T follicular helper cell (primary cell): ENCODE data around the gene ACTN1.

Experiments used
- DNase-seq: peaks from one replicate; pipeline ENCODE4 v3.0.0-alpha.2; 2020; ENCODE audit warnings: low read depth

ACTN1 gene

DNA sequence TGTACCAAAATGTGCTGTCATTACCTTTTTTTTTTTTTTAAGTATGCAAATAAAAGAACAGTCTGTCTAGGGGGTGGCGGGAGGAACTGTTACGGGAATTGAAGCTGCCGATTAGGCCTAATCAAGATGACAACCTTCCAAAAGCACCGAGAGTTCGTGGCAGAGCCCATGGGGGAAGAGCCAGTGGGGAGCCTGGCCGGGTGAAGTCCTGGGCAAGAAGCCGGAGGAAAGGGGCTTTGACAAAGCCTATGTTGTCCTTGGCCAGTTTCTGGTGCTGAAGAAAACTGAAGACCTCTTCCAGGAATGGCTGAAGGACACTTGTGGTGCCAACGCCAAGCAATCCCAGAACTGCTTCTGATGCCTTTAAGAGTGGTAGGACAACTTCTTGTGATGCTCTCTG lies 42.6 kb downstream of the ACTN1 start:
- DNase-seq, result no peak

DNA sequence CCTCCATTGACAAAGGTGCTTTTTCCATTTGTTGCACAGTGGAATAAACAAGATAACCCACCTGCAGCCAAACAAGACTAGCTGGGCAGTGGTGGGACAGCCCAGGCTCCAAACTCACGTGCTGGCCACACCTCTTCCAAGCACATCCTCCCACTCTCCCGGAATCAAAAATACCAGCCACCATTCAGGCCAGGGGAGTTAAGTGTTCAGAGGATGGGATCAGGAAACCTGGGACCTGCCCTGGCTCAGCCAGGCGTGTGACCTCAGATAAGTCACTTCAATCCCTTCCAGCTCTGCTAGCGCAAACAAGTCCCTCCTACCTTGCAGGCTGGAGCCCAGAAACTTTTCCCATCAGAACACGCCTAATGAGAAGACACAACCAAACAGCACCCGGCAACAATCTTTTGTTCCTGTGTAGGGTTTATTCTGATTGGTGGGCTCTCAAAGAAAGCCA lies 43.3 kb downstream of the ACTN1 start:
- DNase-seq, result no peak

DNA sequence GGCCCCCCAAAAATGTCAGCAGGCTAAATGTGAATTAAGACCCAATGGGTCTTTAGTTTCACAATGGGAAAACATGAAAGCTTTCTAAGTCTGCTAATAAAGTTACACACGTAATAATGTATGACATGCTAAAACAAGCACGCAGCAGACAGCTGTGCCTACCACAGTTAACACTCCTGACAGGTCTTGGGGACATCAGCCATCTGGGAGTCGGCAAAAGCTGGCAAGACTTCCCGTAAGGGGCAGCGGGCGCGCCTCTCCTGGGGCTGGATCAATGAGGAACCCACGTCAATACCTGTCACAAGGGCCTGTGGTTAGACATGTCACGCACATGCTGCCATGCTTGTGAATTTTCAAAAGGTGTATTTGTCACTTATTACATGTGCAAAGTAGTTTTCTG lies 45.0 kb downstream of the ACTN1 start:
- no peak for DNase-seq

DNA sequence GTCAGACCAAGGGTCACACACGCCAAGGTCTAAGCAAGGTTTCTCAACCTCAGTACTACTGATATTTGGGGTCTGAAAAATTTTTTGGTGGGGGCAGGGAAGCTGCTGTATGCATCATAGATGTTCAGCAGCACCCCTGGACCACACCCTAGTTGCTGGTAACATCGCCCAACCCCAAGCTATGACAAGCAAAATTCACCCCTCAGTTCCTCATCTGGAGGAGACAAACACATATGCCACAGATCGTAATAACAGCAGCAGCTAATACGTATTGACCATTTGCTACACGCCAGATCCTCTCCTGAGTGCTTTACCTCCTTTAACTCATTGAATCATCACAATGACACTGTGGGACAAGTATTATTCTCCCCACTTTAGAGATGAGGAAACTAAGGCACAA lies 46.4 kb downstream of the ACTN1 start:
- no peak for DNase-seq

DNA sequence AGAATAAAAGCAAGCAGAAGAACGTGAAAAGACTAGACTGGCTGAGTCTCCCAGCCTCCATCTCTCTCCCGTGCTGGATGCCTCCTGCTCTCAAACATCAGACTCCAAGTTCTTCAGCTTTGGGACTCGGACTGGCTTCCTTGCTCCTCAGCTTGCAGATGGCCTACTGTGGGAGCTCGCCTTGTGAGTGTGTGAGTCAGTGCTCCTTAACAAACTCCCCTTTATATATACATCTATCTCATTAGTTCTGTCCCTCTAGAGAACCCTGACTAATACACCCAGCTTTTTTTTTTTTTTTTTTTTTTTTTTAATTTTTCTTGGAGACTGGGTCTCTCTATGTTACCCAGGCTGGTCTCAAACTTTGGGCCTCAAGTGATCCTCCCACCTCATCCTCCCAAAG lies 46.9 kb downstream of the ACTN1 start:
- DNase-seq, result no peak

DNA sequence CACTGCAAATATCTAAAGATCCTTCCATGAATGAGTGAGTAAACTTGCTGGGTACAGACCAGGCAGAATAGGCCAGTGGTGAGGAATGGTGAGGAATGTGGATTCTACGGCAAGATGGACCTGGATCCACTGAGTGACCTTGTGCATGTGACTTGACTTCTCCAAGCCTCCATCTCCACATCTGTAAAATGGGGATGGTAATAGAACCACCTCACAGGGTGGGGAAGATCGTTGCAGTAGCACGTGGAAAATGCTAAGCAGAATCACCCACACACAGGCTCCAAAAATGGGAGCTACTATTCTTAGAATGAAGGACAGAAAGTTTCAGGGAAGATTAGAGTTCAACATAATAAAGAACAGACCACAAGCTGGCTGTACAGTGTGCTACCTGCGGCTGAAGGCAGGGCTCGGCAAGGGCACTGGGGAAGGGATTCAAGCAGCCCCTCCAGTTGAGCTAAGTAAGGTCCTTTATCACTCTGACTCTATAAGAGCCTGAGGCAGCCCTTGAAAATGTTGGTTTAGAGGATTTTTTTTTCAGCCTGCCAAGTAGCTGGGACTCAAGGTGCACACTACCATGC lies 47.5 kb downstream of the ACTN1 start:
- DNase-seq, result no peak

DNA sequence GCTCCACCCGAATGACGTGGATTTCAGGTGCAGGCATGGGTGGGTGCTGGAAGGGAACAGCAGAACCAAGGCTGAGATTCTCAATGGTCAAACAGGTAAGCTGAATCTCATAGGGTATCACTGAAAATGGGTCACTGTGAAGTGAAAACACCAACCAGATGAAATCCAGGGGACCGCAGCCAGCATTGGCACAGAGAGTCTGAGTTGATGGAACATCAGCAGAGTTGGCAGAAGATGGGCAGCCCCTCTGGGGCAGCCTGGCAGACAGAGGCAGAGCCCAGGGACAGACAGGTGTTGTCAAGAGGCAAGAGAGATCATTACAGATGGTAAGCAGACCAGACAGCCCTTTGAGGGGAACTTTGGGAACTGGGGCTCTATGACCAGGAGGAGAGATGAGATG lies 48.0 kb downstream of the ACTN1 start:
- no peak for DNase-seq

DNA sequence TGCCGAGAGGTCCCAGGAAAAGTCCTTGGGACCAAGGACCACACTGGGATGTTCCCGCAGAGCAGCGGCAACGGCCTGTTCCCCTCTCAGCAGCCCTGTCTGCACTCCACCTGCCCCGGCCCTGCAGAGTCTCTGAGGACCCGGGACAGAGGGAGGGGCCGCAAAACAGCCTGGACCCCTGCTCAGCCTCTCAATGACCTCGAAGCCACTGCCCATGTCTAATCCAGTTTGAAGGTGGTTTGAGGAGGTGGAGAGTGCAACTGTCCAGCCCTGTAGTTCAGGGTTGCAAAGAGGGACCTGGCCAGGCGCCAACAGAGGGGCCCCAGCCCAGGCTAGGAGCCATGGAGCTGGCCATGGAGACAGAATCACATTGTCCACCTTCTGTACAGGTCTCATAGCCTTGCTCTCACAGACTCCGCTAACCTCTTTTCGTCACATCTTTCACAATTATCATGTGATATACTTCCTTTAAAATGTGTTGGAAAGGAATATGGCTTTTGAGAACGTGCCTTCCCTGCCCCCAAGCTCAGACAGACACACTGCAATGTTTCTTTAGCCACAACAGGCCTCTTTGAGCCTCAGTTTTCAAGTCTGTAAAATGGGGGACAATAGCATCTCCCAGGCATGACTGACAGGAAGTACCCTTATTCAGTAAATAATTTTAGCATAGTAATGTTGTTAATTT lies 49.3 kb downstream of the ACTN1 start:
- no peak for DNase-seq

DNA sequence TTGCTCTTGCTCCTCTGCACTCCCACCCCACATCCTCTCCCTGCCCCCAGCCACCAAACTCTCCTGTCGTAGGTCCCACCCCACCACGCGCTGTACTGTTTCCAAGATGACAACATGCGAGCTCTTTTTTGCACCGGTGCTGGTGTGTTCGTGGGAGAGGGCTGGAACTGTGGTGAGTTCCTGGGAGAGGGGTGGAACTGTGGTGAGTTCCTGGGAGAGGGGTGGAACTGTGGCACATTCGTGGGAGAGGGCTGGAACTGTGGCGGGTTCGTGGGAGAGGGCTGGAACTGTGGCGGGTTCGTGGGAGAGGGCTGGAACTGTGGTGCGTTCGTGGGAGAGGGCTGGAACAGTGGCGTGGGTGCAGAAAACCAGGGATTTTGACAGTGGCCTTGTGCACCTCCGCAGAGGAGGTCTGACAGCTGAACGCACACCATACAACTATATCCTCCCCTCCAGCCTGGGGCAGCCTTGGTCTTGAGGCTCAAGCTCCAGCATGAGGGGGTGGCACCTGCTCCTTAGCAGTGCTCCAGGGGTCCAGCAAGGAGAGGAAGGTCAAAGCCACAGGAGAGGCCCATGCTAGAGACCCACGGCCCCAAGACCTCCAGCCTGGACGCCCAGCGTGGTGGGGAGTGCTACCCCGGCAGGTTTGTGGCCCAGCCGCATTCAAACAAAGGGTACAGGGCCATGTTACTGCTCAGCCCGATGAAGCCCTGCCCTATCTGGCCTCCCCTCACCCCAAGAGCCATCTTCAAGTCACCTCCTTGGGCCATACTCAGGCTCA lies 50.1 kb downstream of the ACTN1 start:
- DNase-seq, result no peak

DNA sequence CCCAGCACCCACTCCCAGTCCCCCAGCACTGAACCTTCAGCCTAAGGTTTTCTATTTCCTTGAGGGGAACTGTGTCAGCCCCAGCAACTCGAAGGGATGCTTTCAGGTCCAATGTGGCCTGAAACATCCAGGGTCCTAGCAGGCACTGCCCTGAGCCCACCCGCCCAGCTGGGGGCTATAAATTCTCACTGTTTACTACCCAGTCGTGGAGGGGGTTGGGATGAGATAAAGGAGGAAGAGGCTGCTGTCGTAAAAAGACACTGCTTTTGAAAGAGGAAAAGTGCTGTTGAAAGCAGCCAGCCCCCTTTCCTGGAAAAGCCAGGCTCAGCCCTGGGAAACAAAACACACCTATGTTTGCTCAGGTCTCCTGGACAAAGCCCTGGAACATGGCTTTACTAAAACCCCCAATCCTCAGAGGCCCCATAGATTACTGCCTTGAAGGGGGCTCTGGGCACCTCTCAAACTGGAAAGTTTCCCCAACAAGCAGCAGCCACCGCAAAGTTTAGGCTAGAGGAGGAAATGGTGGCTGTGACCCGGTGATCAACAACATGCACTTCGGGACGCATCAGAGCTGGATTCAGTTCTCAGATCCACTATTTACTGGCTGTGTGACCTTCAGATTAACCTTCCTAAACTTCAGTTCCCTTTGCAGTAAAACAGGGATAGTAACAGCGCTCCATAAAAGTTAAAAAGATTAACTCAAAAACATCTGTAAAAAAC lies 51.0 kb downstream of the ACTN1 start:
- no peak for DNase-seq

DNA sequence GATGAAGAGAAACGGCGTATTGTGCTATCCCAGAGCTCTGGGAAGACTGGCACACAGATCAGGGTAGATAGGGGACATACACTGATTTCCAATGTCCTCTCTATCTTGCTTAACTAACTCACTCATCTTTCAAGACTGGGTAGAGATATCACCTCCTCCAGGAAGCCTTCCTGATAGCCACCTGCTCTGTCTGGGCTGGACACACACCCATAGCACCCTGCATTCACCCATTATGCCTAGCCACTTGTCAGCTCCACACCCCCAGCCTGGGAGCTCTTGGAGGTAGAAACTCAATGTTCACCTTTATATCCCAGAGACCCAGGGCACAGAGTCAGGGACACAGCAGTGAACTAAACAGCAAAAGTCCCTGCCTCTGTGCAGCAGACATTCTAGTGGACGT lies 52.0 kb downstream of the ACTN1 start:
- no peak for DNase-seq

DNA sequence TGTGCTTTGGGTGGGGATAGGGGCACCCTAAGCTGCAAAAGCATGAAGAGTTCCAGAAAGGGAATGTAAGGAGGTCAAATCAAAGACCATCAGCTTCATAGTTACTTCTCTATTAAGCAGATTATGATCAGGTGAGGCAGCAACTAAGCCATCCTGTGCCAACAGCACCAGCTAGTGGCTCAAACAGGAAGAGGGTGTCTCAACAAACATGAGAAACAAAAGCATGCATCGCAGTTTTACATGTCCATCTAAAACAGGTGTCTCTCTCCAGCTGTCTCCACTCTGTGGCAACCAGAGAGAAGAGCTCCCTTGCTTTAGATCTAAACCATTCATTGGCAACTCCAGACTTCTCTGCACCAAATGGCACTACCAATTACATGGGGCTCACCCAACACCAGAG lies 52.9 kb downstream of the ACTN1 start:
- DNase-seq, result no peak

DNA sequence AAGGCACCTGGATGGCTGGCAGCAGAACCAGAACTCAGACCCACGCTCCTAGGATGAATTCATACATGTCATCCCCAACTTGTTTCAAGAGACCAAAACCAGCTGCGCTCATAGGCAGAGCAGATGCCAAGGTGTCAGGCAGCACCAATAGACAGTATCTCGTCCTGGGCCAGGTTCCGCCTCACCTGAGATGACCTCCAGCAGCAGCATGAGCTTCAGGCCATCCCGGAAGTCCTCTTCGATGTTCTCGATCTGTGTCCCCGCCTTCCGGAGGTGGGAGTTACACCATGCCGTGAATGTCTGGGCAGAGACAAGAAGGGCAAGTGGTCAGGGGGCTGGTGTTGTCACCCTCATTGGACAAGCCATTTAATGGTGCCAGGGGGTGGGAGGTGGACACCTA lies 53.7 kb downstream of the ACTN1 start:
- DNase-seq, result no peak

DNA sequence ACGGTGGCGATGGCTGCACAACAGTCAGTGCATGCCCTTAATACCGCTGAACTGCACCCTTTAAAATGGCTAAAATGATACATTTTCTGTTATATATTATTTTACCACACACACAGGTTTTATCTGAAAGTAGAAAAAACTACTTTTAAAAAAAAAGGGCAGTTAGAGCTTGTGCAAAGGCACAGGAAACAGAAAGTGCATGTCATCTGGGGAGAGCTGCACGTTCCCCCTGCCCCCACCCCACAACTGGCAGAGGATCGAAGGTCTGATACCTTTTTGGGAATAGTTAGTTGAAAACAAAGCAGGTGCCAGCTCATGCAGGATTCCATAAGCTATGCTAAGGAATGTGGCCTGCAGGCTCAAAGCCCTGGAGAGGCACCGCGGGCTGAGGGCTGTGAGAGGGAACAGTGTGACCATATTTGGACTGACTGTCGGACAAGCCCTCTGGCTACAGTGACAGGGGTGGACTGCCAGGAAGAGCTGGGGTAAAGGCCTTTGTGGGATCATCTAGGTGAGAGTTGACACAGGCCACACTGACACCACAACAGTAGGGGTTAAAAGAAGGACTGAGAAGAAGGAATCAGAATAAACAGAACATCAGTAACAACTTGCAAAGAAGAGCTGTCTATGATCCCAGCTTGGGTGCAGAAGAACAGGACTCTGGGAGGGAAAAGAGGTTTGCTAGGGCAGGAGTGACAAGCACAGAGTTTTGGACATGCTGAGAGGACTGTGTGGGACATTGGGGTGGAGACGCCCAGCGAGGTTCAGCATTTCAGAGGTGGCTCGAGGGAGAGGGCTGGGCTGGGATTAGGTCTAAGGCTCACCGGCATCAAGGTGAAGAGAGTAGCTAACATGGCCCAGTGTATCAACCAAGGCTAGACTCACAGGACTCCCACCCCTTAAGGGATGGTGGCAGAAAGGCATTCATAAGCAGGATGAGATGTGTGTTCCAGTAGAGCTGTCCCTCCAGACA lies 54.6 kb downstream of the ACTN1 start:
- DNase-seq, result no peak

DNA sequence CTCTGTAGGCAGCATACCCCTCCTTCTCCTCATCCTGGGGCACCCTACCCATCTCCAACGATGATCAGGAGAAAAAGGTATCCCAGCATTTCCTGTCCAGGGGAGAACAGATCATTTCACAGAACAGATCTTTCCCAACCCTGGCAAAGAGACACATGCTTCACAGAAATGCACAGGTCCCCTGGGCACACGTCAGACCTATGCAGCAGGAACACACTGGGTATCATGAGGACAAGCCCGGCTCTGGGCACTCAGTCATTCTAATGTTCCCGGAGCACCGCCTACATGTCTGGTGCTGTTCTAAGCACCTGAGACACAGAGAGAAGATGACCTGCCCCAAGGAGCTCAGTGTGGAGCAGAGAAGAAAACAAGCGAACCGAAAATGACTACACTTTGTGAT lies 56.2 kb downstream of the ACTN1 start:
- DNase-seq, result no peak

DNA sequence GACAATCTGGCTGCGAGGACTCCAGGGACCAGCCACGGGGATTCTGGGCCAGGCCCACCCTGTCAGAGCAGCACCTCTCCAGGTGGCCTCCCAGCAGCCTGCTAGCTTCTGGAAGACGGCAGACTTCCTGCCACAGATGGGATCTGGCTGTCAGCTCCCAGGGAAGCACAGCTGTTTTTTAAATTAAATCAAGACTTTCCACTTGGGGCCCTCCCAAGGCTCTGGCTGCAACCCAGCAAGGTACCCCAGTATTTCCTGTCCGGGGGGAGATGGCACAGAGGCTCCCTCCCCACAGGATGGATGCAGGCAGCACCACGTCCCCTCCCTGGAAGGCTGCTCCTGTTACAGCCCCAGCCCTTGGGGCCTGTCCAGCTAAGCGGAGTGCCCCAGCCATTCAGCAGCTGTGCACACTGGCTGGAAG lies 56.9 kb downstream of the ACTN1 start:
- DNase-seq, result no peak

DNA sequence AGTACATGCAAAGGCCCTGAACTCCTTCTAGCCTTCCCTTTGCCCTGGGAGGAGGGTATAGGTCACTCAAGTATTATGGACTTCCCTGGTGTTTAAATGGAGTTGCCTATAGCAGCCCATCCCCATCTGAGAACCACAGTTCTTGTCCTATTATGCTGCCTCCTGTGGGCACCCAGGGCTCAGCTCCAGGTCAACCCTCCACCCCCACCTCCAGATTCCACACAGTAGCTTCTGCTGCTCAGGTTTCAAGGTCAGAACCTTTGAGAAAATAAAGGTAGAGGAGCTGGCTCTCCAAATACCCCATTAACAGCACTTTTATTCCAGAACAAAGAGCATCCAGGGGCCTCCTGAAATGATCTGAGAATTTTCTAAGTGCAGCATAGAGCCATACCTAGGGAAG lies 57.4 kb downstream of the ACTN1 start:
- no peak for DNase-seq

DNA sequence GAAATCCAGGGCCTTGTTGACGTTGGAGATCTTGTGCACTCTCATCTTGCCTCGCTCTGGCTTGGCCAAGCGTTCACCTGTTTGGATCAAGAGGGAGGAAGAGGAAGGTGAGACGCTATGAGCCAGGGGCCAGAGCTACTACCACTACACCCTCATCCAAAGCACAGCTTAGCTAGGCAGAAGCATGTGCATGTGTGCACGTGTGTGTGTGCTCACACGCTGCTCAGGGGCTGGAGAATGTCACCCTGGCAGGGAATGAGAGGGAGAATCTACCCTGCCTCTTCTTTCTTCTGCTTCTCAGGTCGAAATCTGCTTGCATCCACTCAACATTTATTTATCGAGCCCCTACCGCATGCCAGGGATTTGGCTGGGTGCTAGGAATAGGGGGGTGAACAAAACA lies 58.1 kb downstream of the ACTN1 start:
- no peak for DNase-seq

DNA sequence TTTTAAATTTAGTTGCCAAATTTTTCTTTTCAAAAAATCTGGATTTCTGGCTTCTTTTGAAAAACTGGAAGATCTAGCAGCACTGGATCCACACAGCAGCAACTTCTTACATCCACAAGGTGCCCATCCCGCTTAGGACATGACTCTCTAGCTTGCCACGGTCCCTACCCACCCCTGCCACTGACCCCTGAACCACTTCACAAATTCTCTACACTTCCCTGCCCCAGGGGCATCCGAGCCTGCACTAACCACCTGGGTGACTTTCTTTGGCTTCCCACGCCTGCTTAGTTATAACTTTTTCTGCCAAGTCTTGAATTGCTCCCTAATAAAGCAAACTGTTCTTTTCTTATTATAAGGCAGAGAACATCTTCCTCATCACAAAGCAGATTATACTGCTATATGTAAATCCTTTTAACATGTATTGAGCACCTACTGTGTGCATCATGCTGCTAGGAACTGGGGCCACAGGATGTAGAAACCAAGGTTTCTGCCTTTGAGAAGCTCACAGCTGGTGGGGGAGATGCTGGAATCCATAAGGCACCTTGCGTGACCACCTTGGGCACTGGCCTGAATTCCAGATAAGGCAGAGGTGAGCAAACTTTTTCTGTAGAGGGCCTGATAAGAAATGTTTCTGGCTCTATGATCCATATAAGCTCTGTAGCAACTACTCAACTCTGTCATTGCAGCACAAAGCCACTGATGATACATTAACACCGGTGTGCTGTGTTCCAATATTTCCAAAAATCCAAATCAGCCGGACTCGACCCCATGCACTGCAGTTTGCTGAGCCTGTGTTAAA lies 59.8 kb downstream of the ACTN1 start:
- DNase-seq, result no peak

DNA sequence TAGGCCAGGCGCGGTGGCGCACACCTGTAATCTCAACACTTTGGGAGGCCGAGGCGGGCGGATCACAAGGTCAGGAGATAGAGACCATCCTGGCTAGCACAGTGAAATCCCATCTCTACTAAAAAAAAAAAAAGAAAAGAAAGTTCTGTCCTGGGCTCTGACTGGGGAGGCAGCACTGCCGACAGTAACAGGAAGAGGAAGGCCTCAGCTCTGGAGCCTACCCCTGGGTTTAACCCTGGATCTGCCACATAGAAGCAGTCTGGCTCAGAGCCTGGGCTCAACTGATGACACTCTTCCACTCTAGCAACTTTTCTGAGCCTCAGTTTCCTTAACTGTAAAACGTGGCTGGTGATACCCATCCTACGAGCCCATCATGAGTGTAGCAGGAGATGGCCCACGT lies 60.5 kb downstream of the ACTN1 start:
- DNase-seq, result no peak
